ENCODE results near the gene PRR23E. TPM values are rescaled to one million over a fixed set of nuclear protein-coding genes. Genes with fewer than 3 reads are reported as not detected.

PRR23E gene
- total RNA-seq, 1 experiment from 2014 or later = not detected

DNA sequence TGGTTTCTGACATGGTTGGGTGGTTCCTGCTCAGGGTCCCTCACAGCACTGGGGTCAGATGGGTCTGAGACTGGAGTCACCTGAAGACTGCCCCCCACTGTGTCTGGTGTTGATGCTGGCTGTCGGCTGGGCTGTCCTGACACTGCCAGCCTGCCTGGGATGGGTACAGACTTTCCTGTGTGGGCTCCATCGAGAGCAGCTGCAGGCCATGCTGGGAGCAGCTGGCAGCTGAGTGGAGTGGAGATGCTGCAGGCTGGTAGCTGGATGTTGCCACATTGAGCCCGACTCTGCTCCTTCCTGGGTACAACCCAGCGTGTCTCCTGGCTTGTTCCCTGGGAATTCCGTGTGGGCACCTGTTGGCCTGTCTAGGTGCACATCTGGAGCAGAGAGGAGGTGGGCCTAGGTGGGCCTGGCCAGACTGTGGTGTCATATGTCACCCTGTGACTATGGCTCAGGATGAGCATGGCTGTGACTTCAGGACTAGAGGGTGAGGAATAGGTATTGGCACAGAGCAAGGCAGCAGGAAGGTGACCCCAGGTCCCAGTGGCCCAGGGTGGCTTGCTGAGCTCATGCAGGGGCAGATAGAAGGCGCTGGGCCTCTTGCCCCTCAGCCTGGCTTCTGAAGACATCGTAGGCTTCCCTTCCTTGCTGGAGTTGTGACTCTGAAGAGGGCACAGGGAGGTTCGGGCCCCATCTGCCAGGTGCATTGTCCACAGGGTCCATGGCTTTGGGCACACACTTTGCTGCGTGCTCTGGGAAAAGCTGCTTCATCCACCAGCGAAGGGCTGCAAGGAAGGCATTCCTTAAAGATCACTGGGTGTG, 40.0 kb upstream of the PRR23E start:
- Histone ChIP-seq H4K20me1 (ENCODE audit: low read length) (no peaks in the 10 kb centered on the region), H3K9me3 (ENCODE audit: low read length) (no peaks in the 10 kb centered on the region), H3K4me1 (ENCODE audit: insufficient read depth, low read length) (no peaks in the 10 kb centered on the region; the same call in 1 of the 2 replicates), H3K4me3 (ENCODE audit: low read length) (no peak overlapping the region), H3K79me2 (ENCODE audit: low read length) (no peaks in the 10 kb centered on the region), H3K9ac (ENCODE audit: low read length) (no peak overlapping the region), H3K4me2 (ENCODE audit: low read length) (no peak overlapping the region), H3F3A (ENCODE audit: low read length, unreplicated experiment) (no peaks in the 10 kb centered on the region), H3K9me2 (replicated peaks; ENCODE audit: low read length) (no peaks in the 10 kb centered on the region), H2AFZ (ENCODE audit: low read length) (no peak overlapping the region), H3K27ac (ENCODE audit: low read length) (no peak overlapping the region), H3K27me3 (ENCODE audit: low read length) (peaks cover 13% of the 10 kb centered on the region), H3K36me3 (ENCODE audit: low read depth, low read length) (no peaks in the 10 kb centered on the region)
- BruUV-seq (replicated peaks) = no TSS peak
- intact Hi-C loops (cut with micrococcal nuclease) = no loop called here
- CTCF ChIA-PET = no interaction called here
- no peak for ATAC-seq
- POLR2A ChIA-PET (ENCODE audit: unreplicated experiment) = no interaction called here
- DNase-seq = no peak
- TF ChIP-seq, protein P1, sequence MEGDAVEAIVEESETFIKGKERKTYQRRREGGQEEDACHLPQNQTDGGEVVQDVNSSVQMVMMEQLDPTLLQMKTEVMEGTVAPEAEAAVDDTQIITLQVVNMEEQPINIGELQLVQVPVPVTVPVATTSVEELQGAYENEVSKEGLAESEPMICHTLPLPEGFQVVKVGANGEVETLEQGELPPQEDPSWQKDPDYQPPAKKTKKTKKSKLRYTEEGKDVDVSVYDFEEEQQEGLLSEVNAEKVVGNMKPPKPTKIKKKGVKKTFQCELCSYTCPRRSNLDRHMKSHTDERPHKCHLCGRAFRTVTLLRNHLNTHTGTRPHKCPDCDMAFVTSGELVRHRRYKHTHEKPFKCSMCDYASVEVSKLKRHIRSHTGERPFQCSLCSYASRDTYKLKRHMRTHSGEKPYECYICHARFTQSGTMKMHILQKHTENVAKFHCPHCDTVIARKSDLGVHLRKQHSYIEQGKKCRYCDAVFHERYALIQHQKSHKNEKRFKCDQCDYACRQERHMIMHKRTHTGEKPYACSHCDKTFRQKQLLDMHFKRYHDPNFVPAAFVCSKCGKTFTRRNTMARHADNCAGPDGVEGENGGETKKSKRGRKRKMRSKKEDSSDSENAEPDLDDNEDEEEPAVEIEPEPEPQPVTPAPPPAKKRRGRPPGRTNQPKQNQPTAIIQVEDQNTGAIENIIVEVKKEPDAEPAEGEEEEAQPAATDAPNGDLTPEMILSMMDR (conservative IDR thresholded peaks at IDR 0.05; ENCODE audit: low read depth, low read length) = no peak
- no peak for TF ChIP-seq EZH2phosphoT487 (IDR thresholded peaks at IDR 0.05; ENCODE audit: borderline replicate concordance, low read length)
- TF ChIP-seq EZH2 (IDR thresholded peaks at IDR 0.05; ENCODE audit: low read length, unreplicated experiment) = no peak

DNA sequence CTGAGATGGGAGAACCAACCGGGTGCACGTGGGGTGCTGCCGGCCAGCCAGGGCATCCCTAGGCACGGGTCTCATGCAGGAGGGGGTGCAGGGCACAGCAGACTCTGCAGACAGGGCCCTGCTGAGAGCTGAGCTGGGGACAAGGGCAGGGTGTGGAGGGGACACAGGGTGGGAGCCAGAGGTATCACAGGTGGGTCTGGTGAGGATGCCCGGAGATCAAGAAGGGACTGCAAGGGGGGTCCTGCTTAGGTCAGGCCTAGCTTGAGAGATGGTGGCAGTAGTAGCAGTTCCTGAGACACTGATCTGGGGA, 39.5 kb upstream of the PRR23E start:
- Histone ChIP-seq H3K27ac (ENCODE audit: low read length) (no peak overlapping the region), H3K79me2 (ENCODE audit: low read length) (no peaks in the 10 kb centered on the region), H3K27me3 (ENCODE audit: low read length) (peaks cover 13% of the 10 kb centered on the region), H2AFZ (ENCODE audit: low read length) (no peak overlapping the region), H3K4me1 (ENCODE audit: insufficient read depth, low read length) (no peaks in the 10 kb centered on the region), H3K4me3 (ENCODE audit: low read length) (no peak overlapping the region), H3K9ac (ENCODE audit: low read length) (no peak overlapping the region), H3K9me3 (ENCODE audit: low read length) (no peaks in the 10 kb centered on the region), H4K20me1 (ENCODE audit: low read length) (no peaks in the 10 kb centered on the region), H3K9me2 (replicated peaks; ENCODE audit: low read length) (no peaks in the 10 kb centered on the region), H3F3A (ENCODE audit: low read length, unreplicated experiment) (no peaks in the 10 kb centered on the region), H3K4me2 (ENCODE audit: low read length) (no peak overlapping the region), H3K36me3 (ENCODE audit: low read depth, low read length) (no peaks in the 10 kb centered on the region)
- ATAC-seq (no peak), DNase-seq (no peak)
- CTCF ChIA-PET = no interaction called here
- intact Hi-C loops (cut with micrococcal nuclease) = no loop called here
- POLR2A ChIA-PET (ENCODE audit: unreplicated experiment) = no interaction called here
- TF ChIP-seq EZH2 (IDR thresholded peaks at IDR 0.05; ENCODE audit: low read length, unreplicated experiment) (no peak), EZH2phosphoT487 (IDR thresholded peaks at IDR 0.05; ENCODE audit: borderline replicate concordance, low read length) (no peak)
- TF ChIP-seq, protein P1 (conservative IDR thresholded peaks at IDR 0.05; ENCODE audit: low read depth, low read length) = no peak
- BruUV-seq (replicated peaks) = no TSS peak

DNA sequence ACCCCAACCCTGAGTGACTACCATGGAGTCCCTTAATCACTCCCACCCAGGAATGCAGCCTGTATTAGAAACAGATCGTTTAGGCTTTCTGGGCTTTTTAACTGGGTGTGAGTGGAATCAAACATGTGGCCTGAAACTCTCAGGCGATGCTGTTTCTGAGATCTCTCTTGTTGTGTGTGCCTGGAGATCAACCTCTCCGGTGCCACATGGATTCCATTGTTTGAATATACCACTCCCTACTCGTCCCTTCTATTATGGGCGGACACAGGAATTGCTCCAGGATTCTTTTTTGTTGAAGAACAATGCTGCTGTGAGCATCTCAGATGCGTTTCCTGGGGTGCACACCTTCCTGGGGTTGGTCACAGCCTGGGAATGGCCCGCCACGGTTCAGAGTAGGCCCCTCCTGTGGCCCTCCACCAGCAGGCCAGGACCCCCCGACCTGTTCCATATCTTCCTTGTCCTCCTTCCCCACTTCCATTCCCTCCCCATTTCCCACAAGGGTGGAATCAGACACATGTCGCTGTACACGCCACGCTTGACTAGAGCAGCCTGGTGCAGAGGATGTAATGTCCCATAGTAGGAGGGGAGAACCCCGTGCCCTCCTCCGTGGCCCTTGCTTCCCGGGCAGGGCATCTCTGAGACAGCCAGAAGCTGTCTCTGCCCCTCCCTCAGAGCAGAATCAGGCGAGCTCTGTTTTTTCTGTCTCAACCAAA, 36.4 kb upstream of the PRR23E start:
- TF ChIP-seq, protein P1 (conservative IDR thresholded peaks at IDR 0.05; ENCODE audit: low read depth, low read length) = no peak
- TF ChIP-seq EZH2phosphoT487 (IDR thresholded peaks at IDR 0.05; ENCODE audit: borderline replicate concordance, low read length) = no peak
- no peak for TF ChIP-seq EZH2 (IDR thresholded peaks at IDR 0.05; ENCODE audit: low read length, unreplicated experiment)
- ChIA-PET CTCF (no interaction called here), POLR2A (ENCODE audit: unreplicated experiment) (no interaction called here)
- DNase-seq (no peak), ATAC-seq (no peak)
- peaks cover 13% of the 10 kb centered on the region for H3K27me3 ChIP-seq (ENCODE audit: low read length)
- no peak overlapping the region for H2AFZ ChIP-seq (ENCODE audit: low read length)
- H3F3A ChIP-seq (ENCODE audit: low read length, unreplicated experiment) = no peaks in the 10 kb centered on the region
- no peak overlapping the region for H3K4me3 ChIP-seq (ENCODE audit: low read length)
- H3K79me2 ChIP-seq (ENCODE audit: low read length) = no peaks in the 10 kb centered on the region
- H3K9ac ChIP-seq (ENCODE audit: low read length) = no peak overlapping the region
- H3K9me2 ChIP-seq (replicated peaks; ENCODE audit: low read length) = no peaks in the 10 kb centered on the region
- no peaks in the 10 kb centered on the region for H3K9me3 ChIP-seq (ENCODE audit: low read length)
- H4K20me1 ChIP-seq (ENCODE audit: low read length) = no peaks in the 10 kb centered on the region
- H3K27ac ChIP-seq (ENCODE audit: low read length) = no peak overlapping the region
- H3K4me1 ChIP-seq (ENCODE audit: insufficient read depth, low read length) = no peaks in the 10 kb centered on the region
- H3K36me3 ChIP-seq (ENCODE audit: low read depth, low read length) = no peaks in the 10 kb centered on the region
- no peak overlapping the region for H3K4me2 ChIP-seq (ENCODE audit: low read length)
- no TSS peak for BruUV-seq (replicated peaks)
- intact Hi-C loops (cut with micrococcal nuclease) = no loop called here

Data from PC-3 (cell line).